HEK293T (cell line): Measurements from ENCODE around the gene VPS35L.

ENCODE experiments used
- ARNT ChIP-seq: fragments of 450-650 bp; IDR thresholded peaks from 2 replicates; pipeline ENCODE4 v1.6.1; 2017; ENCODE audit warnings: mild to moderate bottlenecking
- FOXA1 ChIP-seq: fragments of 450-650 bp; IDR thresholded peaks from 2 replicates; pipeline ENCODE4 v1.6.1; 2016; ENCODE audit warnings: mild to moderate bottlenecking
- HDGF ChIP-seq: fragments of 450-650 bp; IDR thresholded peaks from 2 replicates; pipeline ENCODE4 v1.6.1; 2017; ENCODE audit warnings: antibody characterized with exemption, borderline replicate concordance
- NFRKB ChIP-seq: fragments of 450-650 bp; IDR thresholded peaks from 2 replicates; pipeline ENCODE4 v1.6.1; 2016; ENCODE audit warnings: mild to moderate bottlenecking, moderate library complexity
- SP1 ChIP-seq: fragments of 450-650 bp; IDR thresholded peaks from 2 replicates; pipeline ENCODE4 v1.6.1; 2017
- SUZ12 ChIP-seq: fragments of 450-650 bp; IDR thresholded peaks from 2 replicates; pipeline ENCODE4 v1.6.1; 2016; ENCODE audit warnings: mild to moderate bottlenecking
- TF ChIP-seq, protein P1 (sequence below): fragments of 450-650 bp; IDR thresholded peaks from 2 replicates; pipeline ENCODE4 v1.6.1; 2016

DNA sequence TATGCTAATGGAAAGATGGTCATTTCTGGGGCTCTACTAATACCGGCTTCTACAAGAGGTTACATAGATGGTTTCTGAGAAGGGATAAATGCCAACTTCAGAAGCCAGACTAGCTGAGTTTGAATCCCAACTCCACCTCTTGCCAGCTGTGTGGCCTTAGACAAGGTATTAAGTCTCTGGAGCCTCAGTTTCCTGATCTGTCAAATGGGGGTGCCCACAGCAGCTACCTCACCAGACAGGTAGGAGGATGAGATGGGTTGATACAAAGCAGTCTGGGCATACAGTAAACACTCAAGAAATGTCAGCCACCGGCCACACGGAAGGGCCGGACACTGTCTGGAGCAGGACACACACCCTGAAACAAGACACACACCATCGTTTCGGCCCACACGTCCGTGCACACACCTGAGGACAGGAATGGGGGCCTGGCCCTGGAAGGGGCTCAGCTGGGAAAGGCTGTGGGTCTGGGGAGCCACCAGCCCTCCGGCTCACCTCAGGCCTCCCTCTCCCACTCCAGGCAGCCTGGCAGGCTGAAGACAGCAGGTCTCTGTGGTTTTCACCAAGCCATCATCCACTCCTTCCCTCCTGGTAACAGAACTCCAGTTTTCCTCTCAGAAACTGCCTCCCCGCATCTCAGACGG is 157.0 kb downstream of the VPS35L start:
- TF ChIP-seq NFRKB (no peak), FOXA1 (no peak), HDGF (no peak), SP1 (no peak), SUZ12 (no peak), ARNT (no peak)
- TF ChIP-seq, protein P1, sequence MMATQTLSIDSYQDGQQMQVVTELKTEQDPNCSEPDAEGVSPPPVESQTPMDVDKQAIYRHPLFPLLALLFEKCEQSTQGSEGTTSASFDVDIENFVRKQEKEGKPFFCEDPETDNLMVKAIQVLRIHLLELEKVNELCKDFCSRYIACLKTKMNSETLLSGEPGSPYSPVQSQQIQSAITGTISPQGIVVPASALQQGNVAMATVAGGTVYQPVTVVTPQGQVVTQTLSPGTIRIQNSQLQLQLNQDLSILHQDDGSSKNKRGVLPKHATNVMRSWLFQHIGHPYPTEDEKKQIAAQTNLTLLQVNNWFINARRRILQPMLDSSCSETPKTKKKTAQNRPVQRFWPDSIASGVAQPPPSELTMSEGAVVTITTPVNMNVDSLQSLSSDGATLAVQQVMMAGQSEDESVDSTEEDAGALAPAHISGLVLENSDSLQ = no peak
